HK-2 (cell line): Measurements from ENCODE around the gene C1orf94.
"Not testable (repeated sequence)": the region's sequence is repeated elsewhere in the genome, so short reads cannot be mapped to it uniquely, and the experiment has no call there.

Experiments used
- DNase-seq: peaks from one replicate; pipeline ENCODE4 v3.0.0-alpha.2; 2018; ENCODE audit not compliant: unreplicated experiment

The C1orf94 gene

DNA sequence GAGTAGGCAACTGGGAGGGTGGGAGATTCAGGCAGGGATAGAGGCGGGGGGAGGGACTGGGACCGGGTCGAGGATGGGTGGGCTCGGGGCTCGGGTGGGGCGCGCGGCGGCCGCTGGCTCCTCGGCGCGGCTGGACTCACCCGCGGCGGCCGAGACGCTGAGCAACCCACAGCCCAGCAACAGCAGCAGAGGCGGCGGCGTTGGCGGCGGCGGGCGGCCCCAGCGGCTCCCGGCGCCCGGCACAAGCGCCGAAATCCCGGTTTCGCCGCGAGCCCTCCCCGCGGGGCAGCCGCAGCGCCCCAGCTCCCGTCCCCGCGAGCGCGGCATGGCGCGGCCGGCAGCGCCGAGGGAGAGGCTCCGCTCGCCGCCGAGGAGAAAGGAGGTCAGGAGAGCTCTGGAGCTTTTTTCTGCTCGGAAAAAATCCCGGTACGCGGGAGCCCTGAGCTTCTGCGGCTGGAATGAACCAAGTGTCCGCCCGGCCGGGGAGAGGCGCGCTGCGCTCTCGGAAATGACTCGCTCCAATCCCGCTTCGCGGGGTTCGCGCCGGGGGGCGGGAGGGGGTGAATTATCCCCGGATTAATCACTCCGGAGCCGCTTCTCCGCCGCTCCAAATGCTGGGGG lies 11.8 kb upstream of the C1orf94 start, which contains the start of gene CSMD2:
Gene CSMD2 (minus strand): TSS at position 460 of the 621 bp plus-strand sequence. CDS start 133 bp downstream, at position 327.
- DNase-seq = no peak

DNA sequence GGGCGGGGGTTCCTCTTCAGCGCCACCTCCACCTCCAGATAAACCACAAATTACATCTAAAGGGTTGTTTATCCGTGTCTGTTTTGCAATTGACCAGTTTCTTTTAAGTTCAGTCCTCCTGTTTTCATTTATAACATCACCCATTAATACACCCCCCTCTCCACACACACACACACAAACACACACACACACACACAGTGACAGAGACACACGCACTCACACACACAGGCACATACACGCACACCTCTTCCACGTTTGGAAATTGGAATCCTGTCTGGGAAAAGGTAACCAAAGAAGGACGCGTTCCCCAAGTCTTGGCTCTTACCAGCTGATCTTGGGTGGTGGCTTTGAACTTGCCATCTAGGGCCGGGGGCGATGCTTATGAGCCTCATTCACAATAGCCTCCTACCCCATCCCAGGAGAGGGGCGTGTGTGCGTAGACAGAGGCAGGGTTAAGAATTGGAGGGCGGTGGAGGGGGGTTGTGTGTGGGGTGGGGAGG lies 11.2 kb upstream of the C1orf94 start:
- DNase-seq = no peak

GRCh38 chr1:34166191-34166624 lies 10.5 kb upstream of the C1orf94 start:
- DNase-seq = no peak

- DNase-seq = no peak
Observed at GRCh38 chr1:34166625-34167361, 9.9 kb upstream of the C1orf94 start.

DNA sequence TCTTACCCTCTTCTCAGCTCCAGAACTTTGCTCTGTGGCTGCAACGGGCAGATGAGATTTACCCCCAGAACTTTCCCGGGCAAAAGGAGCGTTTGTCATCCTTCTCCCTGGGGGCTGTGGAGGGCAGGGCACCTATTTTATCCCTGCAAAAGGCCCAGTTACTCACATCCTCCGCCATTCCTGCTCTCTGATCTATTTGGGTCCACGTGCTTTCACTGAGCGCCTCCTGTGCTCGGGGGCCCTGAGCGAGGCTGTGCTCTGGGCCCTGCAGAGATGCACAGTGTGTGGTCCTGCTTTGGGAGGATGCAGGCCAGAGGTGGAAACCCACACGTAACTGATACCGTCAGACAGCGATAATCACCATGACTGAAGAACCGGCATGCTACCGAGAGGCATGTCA lies 9.3 kb upstream of the C1orf94 start:
- no peak for DNase-seq

GRCh38 chr1:34175744-34176143 lies 963 bp upstream of the C1orf94 start:
- no peak for DNase-seq

GRCh38 chr1:34178072-34178471 lies 1.4 kb downstream of the C1orf94 start:
- DNase-seq = no peak

GRCh38 chr1:34183381-34183780 lies 6.7 kb downstream of the C1orf94 start:
- not testable (repeated sequence) for DNase-seq

GRCh38 chr1:34186741-34187494 lies 10.2 kb downstream of the C1orf94 start:
- no peak for DNase-seq

DNA sequence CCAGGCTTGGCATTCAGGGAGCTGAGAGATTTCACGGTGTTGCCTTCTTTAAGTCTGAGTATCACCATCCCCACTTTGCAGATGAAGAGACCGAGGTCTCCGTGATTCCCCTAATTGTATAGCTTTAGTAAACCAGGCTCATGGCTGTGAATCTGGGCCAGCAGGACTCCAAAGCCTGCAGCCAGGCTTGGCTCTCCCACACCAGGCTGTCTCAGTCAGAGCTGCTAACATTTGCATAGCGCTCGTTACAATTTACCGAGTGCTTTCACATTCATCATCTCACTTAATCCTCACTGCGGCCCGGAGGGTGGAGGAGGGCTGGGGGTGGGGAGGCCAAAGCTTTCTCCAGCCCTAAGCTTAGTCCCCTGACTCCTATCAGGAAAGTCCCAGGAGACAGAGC lies 11.7 kb downstream of the C1orf94 start:
- no peak for DNase-seq

DNA sequence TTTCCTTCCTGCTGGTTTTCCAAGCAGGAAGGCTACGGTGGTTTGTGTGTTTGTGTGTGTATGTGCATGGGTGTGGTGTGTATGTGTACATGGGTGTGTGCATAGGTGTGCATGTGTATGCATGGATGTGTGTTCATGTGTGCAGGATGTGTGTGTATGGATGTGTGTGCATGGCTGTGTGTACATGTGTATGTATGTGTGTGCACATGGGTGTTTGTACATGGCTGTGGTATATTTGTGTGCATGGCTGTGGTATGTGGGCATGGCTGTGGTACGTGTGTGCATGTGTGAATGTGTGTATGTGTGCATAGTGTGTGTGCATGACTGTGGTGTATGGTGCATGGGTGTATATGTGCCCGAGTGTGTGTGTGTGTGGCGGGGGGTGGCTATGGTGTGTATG lies 12.3 kb downstream of the C1orf94 start:
- DNase-seq = no peak

DNA sequence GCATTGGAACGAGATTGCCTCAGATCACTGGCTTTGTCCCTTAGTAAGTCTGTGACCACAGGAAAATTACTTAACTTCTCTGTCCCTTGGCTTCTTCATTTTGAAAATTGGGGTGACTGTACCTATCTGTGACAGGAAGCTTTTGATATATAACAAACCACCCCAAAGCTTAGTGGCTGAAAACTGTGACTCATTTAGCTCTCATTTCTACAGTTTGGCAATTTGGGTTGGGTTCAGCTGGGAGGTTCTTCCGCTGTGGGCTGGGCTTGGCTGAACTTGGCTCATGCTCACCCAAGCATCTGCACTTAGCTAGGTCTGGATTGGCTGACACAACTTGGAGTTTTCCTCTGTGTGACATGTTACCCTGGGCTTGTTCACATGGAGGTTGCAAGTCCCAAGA lies 14.0 kb downstream of the C1orf94 start:
- DNase-seq = no peak

DNA sequence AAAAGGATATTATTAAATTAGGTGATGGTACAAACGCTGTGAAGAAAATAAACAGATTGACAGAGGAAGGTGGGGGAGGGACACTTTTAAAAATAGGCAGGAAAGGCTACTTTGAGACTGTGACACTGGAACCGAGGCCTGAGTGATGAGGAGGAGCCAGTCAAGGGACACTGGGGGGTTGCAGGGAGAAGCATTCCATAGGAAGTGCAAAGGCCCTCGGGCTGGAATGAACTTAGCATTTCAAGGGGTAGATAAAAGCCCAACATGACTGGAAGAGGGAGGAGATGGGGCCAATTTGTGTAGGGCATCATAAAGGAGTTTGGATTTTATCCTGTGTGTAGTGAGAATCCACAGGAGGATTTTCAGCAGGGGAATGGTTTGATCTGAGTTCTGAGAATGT lies 15.9 kb downstream of the C1orf94 start:
- DNase-seq = no peak

GRCh38 chr1:34199927-34200326 lies 23.2 kb downstream of the C1orf94 start:
- peak; percentile 9 for DNase-seq

- no peak for DNase-seq
Observed at GRCh38 chr1:34212673-34213072, 36.0 kb downstream of the C1orf94 start.

DNA sequence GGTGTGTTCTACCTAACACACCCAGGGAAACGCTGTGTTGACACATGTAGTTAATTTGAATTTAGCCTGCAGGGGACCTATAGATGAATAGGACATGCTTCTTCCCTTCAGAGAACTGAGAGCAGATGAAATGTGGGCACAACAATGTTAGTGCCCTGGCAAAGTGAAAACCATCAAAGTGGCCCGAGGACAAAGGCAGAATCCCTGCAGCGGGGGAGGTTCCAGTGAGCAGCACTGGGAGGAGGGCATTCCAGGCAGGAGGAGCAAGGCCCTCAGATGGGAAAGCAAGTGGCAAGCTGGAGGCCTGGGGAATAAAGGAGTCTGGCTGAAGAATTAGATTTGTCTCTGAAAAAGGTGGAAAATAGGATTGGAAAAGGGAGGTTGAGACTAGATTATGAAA lies 37.2 kb downstream of the C1orf94 start:
- DNase-seq = no peak

- DNase-seq = no peak
Observed at GRCh38 chr1:34231441-34231840, 54.7 kb downstream of the C1orf94 start.

DNA sequence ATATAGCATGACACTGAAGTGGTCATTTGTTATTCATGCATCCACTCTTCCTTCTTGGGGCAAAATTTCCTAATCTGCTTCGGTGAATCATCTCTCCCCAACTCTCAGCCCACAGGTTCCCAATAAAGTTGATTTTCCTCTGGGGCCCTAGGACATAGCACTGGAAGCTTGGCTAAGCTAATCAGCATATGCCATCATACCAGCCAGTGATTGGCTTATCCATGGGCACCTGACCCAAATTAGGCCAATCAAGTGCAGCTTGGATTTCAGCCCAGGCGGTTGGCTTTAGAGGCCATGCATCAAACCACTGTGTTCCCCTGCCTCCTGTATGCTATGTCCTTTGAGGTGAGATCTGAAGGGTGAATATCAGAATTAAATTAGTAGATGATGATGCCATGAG lies 58.9 kb downstream of the C1orf94 start:
- no peak for DNase-seq

- DNase-seq = no peak
Observed at GRCh38 chr1:34236089-34236488, 59.4 kb downstream of the C1orf94 start.

- DNase-seq = no peak
Observed at GRCh38 chr1:34237151-34237815, 60.6 kb downstream of the C1orf94 start.

DNA sequence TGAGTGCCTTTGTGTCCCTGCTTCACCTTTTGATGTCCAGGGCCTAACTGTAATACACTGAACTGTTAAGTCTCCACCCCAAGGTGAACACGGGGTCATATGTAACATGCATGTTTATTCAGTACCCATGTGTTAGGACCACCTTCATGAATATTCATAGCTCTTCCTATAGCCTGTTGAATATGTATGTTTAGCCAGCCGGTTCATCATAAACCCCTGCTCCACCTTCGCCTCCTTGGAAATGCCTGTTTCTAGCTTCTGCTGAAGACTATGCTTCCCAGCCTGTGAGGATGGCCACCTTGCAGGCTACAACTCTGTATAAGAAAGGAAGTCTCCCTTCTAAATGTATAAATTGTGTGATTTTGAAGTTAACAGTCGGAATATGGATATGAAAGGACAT lies 69.3 kb downstream of the C1orf94 start:
- DNase-seq = no peak

DNA sequence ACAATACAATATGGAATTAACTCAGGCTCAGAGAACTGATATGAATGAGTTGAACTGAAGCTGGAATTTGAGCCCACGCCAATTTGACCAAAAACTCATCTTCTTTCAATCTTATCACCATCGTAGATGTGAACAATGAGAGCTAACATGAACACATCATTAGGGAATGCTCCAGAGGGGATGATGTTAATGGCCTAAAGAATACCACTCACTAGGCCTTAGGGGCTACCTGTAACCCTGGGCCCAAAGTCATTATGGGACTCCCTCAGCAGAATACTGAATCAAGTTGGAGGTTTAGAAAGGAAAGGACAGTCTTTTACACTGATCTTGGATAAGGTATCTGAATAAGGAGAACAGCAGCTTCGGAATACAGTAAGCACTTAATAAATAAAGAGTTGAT lies 73.6 kb downstream of the C1orf94 start:
- no peak for DNase-seq
